Gastrocnemius medialis (tissue), 4 donors: ENCODE results near the gene FOXP4.

ENCODE experiments used
- CTCF ChIP-seq, 5 experiments: fragments of 450-650 bp in 3 of 5; fragments of 200-600 bp in 2 of 5; sonication (generic) in 2 of 5; IDR thresholded peaks in 4 of 5; conservative IDR thresholded peaks in 1 of 5; 1 replicate in 4 of 5; 2 replicates in 1 of 5; pipeline ENCODE4 v1.5.1; 2016 to 2019; ENCODE audit warnings: antibody characterized with exemption in 5 of 5, mild to moderate bottlenecking in 3 of 5, moderate library complexity in 3 of 5
- POLR2A ChIP-seq, 2 donors: fragments of 450-650 bp; IDR thresholded peaks; one replicate each; pipeline ENCODE4 v1.6.1; 2017; ENCODE audit warnings: antibody characterized with exemption in 2 of 2, mild to moderate bottlenecking in 2 of 2, moderate library complexity in 2 of 2

GRCh38 chr6:41599852-41600445, 53.8 kb downstream of the FOXP4 start:
- TF ChIP-seq POLR2A (IDR thresholded peaks at IDR 0.05) (no peak), CTCF (IDR thresholded peaks at IDR 0.05 in 4 of 5, conservative IDR thresholded peaks at IDR 0.05 in 1 of 5) (no peak)
